Nephron (organoid): ENCODE measurements around the gene EML2.

ENCODE experiments used
- H3K27ac Mint-ChIP-seq, 3 experiments: 2 replicates each; pipeline ENCODE4 v1.8.0; 2020; ENCODE audit warnings: mixed read lengths in 3 of 3, mild to moderate bottlenecking in 2 of 3, moderate library complexity in 1 of 3
- H3K27me3 Mint-ChIP-seq: 2 replicates; pipeline ENCODE4 v1.8.0; 2021; ENCODE audit warnings: low read depth, mild to moderate bottlenecking, moderate library complexity, mixed read lengths
- H3K36me3 Mint-ChIP-seq: 2 replicates; pipeline ENCODE4 v1.8.0; 2020; ENCODE audit warnings: low read depth, mixed read lengths
- H3K4me1 Mint-ChIP-seq: 2 replicates; pipeline ENCODE4 v1.8.0; 2020; ENCODE audit warnings: mixed read lengths
- H3K4me3 Mint-ChIP-seq, 3 experiments: 2 replicates each; pipeline ENCODE4 v1.8.0; 2020; ENCODE audit warnings: mild to moderate bottlenecking in 3 of 3, mixed read lengths in 3 of 3, moderate library complexity in 2 of 3
- H3K9me3 Mint-ChIP-seq: 2 replicates; pipeline ENCODE4 v1.8.0; 2020; ENCODE audit warnings: mixed read lengths
- TF ChIP-seq, protein P1 (sequence below), 3 experiments: fragments of 200-600 bp; sonication (generic); IDR thresholded peaks; one replicate each; pipeline ENCODE4 v1.5.0; 2021; ENCODE audit warnings: antibody characterized with exemption in 3 of 3; ENCODE audit not compliant: unreplicated experiment in 3 of 3

Gene EML2

DNA sequence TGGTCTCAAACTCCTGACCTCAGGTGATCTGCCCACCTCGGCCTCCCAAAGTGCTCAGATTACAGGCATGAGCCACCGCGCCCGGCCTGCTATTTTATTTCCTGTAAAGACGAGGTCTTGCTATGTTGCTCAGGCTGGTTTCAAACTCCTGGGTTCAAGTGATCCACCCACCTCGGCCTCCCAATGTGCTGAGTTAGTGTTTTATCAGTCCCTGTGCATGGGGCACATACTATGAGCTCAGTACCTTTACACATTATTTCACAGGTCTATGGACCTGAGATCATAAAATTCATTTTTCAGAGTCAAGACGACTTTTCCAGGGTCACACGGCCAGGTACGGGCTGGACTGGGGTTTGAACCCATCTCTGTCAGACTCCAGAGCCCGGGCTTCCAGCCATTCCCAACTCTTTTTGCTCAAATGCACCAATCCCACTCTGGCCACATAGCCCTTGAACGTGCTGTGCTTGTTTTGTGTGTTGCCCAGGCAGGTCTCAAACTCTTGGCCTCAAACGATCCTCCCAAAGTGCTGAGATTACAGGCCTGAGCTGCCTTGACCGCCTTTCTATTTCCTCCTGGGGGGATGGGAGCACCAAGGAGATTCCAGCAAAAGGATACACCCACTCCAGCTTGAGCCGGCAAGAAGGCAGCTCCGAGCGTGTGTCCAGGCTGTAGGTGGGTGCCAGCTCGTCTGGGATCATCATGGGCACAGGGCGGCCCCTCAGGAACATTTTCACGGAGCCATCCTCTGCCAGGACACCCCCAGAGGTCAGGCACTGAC lies 1.1 kb downstream of the EML2 start:
- Mint-ChIP-seq H3K9me3 (no peaks in the 10 kb centered on the region), H3K27ac (peak overlapping the region in 1 of 3 experiments; percentile 61), H3K4me3 (peak overlapping the region; percentile 90 to 95 (median 92)), H3K27me3 (peaks cover 17% of the 10 kb centered on the region), H3K4me1 (peaks cover 24% of the 10 kb centered on the region), H3K36me3 (no peaks in the 10 kb centered on the region)
- TF ChIP-seq, protein P1, sequence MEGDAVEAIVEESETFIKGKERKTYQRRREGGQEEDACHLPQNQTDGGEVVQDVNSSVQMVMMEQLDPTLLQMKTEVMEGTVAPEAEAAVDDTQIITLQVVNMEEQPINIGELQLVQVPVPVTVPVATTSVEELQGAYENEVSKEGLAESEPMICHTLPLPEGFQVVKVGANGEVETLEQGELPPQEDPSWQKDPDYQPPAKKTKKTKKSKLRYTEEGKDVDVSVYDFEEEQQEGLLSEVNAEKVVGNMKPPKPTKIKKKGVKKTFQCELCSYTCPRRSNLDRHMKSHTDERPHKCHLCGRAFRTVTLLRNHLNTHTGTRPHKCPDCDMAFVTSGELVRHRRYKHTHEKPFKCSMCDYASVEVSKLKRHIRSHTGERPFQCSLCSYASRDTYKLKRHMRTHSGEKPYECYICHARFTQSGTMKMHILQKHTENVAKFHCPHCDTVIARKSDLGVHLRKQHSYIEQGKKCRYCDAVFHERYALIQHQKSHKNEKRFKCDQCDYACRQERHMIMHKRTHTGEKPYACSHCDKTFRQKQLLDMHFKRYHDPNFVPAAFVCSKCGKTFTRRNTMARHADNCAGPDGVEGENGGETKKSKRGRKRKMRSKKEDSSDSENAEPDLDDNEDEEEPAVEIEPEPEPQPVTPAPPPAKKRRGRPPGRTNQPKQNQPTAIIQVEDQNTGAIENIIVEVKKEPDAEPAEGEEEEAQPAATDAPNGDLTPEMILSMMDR (IDR thresholded peaks at IDR 0.05; ENCODE audit: unreplicated experiment in 3 of 3), result no peak

DNA sequence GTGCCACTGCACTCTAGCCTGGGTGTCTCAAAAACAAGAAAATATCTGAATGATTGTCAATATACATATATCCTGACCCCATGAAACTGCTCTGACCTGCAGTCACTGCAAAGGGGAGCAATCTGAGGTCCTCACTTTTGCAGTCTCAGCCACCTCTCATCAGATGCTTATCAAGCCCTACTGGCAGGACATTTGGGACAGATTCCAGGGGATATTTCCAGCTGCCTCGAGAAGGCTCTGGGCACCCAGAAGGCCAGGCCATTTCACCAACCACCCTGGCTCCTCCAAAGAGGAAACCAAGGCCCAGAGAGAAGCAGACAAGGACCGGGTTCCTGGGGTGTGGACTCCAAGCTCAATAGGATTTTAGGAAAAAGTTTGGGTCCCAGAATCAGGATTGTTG lies 2.3 kb downstream of the EML2 start:
- TF ChIP-seq, protein P1 (IDR thresholded peaks at IDR 0.05; ENCODE audit: unreplicated experiment in 3 of 3), result no peak
- Mint-ChIP-seq H3K4me3 (peak overlapping the region in 2 of 3 experiments; percentile 25 to 40), H3K36me3 (no peaks in the 10 kb centered on the region), H3K27ac (no peak overlapping the region), H3K4me1 (peaks cover 21% of the 10 kb centered on the region), H3K9me3 (no peaks in the 10 kb centered on the region), H3K27me3 (peaks cover 14% of the 10 kb centered on the region)

DNA sequence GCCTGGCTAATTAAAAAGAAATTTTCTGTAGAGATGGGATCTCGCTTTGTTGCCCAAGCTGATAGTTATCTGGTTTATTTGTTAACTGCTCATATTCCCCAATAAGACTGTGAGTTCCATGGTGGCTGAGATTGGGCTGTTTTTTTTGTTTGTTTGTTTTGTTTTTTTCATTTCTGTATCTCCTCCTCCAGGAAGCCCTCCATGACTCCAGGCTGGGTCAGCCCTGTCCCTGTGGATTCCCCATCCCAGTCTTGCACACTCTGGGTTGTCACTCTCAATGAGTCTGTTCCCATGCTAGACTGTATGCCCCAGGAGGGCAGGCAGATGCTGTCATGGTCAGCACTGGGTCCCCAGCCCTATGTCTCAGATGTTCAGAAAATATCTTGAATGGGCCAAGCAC lies 2.9 kb downstream of the EML2 start:
- H3K9me3 Mint-ChIP-seq, result no peaks in the 10 kb centered on the region
- TF ChIP-seq, protein P1 (IDR thresholded peaks at IDR 0.05; ENCODE audit: unreplicated experiment in 3 of 3), result no peak
- peaks cover 16% of the 10 kb centered on the region for H3K4me1 Mint-ChIP-seq
- H3K36me3 Mint-ChIP-seq, result no peaks in the 10 kb centered on the region
- no peak overlapping the region for H3K4me3 Mint-ChIP-seq
- H3K27ac Mint-ChIP-seq, result no peak overlapping the region
- H3K27me3 Mint-ChIP-seq, result peaks cover 10% of the 10 kb centered on the region

DNA sequence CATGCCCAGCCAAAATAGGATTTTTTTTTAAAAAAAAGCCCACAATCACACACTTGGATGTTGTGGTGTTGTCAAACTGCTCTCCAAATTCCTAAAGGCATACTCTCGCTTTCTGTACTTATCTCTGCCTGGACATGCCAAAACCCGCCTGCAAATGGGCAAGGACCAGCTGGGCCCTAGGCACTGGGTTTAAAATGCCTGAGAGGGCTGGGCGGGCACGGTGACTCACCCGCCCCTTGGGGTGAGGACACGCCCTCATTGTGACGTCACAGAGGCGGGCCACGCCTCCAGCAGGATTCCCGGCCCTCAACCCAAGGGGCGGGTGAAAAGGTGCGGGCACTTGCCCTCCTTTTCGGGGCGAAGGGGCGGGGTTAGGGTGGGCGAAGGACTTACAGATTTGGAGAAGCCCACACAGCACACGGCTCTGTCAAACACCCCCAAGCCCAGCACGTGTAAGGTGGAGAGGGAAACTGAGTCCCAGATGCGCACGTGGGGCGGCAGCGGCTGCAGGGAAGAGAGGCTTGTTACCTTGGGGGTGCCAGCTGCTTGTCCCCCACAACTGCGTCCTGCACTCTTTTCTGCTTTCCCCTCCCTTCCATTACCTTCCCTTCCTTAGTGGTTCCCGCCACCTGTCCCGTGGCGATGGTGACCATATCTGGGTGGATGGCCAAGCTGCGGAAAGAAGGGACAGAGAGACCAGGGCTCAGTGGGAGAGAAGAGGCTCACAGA lies 6.6 kb downstream of the EML2 start:
- Mint-ChIP-seq H3K27me3 (peaks cover under 1% of the 10 kb centered on the region), H3K4me3 (no peak overlapping the region), H3K9me3 (no peaks in the 10 kb centered on the region)

DNA sequence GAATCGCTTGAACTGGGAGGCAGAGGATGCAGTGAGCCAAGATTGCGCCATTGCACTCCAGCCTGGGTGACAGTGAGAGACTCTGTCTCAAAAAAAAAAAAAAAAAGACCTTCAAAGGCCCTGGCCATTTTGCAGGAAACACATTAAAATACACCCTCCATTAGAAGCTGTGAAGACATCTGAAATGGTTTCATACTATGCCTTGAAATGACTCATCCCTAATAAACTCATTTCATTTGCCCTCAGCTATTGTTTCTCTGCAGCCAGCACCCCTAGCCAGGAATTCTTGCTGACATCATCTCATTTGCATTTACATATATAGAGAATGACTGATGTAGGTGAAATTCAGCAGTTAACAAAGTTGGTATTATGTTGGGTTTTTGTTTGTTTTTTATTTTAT lies 8.7 kb downstream of the EML2 start:
- H3K4me1 Mint-ChIP-seq, result no peaks in the 10 kb centered on the region
- H3K27ac Mint-ChIP-seq, result no peak overlapping the region
- peaks cover 7% of the 10 kb centered on the region for H3K36me3 Mint-ChIP-seq
- H3K4me3 Mint-ChIP-seq, result no peak overlapping the region
- no peaks in the 10 kb centered on the region for H3K27me3 Mint-ChIP-seq
- TF ChIP-seq, protein P1 (IDR thresholded peaks at IDR 0.05; ENCODE audit: unreplicated experiment in 3 of 3), result no peak
- no peaks in the 10 kb centered on the region for H3K9me3 Mint-ChIP-seq

More for the DNA sequence above, 6.6 kb downstream of the EML2 start:
- Mint-ChIP-seq H3K4me1 (no peaks in the 10 kb centered on the region), H3K27ac (no peak overlapping the region), H3K36me3 (peaks cover under 1% of the 10 kb centered on the region)
- TF ChIP-seq, protein P1 (IDR thresholded peaks at IDR 0.05; ENCODE audit: unreplicated experiment in 3 of 3), result no peak
